NCI-H2029 (cell line): ENCODE measurements around the gene PKLR.

Source experiments
- DNase-seq: peaks from one replicate; lab custom pipeline; 2025; lab: John Stamatoyannopoulos, UW

PKLR gene

DNA sequence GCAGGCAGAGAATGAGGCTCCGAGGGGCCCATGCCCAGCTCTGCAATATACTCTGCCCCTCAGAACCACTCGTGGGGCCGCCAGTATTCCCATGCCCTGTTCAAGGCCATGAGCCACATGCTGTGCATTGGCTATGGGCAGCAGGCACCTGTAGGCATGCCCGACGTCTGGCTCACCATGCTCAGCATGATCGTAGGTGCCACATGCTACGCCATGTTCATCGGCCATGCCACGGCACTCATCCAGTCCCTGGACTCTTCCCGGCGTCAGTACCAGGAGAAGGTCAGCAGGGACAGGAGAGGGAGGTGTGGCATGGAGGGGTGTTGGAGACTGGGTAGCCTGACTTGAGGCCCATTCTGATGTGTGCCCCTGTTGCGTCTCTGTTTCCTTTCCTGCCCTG, 16.8 kb downstream of the PKLR start:
- DNase-seq, result no peak

DNA sequence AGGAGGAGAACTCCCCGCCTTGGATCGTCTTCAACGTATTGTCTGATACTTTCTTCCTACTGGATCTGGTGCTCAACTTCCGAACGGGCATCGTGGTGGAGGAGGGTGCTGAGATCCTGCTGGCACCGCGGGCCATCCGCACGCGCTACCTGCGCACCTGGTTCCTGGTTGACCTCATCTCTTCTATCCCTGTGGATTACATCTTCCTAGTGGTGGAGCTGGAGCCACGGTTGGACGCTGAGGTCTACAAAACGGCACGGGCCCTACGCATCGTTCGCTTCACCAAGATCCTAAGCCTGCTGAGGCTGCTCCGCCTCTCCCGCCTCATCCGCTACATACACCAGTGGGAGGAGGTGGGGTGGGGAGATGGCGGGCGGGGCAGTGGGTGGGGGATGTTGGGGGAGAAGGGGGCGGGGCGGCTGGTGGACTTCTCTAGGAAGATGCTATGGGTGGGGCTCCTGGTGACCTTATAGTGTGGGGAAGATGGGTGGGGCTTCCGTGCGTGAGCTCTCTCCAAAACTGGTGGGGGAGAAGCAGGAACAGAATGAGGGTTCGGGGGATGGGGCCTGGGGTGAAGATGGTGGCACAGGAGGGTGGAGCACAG, 18.6 kb downstream of the PKLR start:
- DNase-seq, result no peak

DNA sequence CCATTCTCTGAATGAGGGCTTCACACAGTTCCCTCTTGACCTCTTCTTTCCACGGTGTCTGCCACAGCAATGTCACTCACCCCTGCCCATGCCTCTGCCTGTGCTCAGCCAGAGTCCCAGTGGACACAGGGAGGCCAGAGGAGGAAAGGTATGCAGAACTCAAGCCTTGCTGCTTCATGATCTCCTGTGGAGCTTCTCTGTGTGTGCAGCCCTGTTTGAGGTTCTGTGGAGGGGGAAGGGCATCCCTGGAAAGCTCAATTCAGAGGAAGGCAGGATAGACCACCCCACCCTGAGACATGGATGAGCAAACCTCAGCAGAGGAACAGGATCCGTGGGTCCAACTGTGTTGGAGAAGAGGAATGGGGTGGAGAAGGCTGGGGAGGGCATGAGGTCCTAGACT, 22.0 kb downstream of the PKLR start:
- DNase-seq, result no peak

DNA sequence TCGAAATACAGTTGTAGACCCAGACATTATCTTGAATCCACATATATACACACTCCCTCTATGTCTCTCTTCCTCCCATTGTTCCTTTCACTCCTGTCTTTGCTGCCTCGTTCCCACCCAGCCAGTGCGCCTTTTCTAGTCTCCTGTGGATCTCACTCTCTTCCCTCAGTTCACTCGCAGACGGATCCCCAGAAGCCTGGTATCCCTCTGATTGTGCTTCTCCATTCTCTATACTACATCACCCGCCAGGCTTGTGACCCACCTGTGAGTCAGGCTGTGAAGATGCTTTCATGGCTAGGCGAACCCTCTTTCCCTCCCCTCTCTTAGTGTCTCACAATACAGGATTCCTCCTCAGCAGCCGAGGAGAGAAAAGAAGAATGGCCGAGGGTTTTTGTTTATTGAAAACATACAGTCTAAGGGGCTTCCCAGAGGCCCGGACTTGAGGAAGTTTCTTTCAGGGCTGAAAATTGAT, 22.5 kb downstream of the PKLR start:
- DNase-seq, result no peak

DNA sequence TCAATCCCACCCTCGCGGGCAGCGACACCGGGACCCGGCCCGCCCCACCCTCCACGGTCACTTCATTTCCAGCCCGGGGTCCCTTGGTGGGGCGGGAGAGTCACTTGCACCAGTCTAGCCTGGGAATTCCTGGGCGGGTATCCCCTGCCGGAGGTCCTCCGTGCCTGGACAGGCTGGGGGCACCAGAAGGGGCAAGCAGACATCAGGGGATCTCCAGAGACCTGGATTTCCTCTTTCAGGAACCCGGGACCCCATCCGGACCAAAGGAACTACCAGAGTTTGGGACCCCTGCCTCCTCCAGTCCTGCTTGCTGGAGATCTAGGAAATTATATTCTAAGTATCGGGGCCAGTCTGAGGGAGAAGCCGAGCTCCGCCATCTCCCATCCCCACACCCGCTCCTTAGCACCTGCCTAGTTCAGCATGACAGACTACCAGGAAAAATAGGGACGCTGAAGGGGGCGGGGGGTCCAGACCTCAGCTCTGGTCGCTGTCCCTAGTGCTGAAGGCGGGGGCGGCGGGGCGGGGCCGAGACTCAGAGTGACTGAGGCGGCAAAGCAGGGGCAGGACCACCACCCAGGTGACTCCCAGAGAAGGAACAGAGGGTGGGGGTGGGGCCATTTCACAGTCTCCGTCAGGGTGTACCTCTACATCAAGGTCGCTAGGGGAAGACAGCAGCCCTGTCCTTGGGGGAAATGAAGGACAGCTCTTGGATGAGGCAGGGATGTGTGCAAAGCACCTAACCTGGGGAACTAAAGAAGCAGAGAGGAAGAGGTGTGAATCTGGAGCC, 23.1 kb downstream of the PKLR start:
- DNase-seq, result peak; percentile 59

DNA sequence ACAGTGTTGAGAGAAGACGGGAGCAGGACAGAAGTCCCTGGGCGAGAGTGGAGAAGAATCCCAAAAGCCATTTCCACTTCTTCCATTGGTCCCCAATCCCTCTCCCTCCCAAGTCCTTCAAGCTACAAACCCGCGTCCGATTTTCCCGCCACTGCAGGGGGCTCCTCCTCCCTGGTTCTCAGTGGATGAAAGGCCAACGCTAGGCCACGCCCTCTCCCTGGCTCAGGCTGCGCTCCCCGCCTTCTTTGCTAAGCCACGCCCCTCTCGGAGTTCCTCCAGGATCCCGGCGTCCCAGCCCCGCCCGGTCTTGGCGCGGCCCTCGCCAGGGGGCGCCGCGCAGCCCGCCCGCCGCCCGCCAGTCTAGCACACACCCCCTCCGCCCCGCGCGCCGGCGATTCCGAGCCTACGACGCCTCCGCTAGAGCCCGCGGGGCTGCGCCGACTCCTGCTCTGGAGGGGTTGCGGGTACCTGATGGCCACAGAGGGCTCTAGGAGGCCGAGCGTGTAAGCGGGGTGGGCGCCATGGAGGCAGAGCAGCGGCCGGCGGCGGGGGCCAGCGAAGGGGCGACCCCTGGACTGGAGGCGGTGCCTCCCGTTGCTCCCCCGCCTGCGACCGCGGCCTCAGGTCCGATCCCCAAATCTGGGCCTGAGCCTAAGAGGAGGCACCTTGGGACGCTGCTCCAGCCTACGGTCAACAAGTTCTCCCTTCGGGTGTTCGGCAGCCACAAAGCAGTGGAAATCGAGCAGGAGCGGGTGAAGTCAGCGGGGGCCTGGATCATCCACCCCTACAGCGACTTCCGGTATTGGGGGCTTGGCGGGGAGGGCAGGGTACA, 24.0 kb downstream of the PKLR start, which contains the start of gene HCN3:
Gene HCN3 (plus strand): TSS at position 394 of the 832 bp plus-strand sequence. CDS start 128 bp downstream, at position 522.
- peak; percentile 96 for DNase-seq

DNA sequence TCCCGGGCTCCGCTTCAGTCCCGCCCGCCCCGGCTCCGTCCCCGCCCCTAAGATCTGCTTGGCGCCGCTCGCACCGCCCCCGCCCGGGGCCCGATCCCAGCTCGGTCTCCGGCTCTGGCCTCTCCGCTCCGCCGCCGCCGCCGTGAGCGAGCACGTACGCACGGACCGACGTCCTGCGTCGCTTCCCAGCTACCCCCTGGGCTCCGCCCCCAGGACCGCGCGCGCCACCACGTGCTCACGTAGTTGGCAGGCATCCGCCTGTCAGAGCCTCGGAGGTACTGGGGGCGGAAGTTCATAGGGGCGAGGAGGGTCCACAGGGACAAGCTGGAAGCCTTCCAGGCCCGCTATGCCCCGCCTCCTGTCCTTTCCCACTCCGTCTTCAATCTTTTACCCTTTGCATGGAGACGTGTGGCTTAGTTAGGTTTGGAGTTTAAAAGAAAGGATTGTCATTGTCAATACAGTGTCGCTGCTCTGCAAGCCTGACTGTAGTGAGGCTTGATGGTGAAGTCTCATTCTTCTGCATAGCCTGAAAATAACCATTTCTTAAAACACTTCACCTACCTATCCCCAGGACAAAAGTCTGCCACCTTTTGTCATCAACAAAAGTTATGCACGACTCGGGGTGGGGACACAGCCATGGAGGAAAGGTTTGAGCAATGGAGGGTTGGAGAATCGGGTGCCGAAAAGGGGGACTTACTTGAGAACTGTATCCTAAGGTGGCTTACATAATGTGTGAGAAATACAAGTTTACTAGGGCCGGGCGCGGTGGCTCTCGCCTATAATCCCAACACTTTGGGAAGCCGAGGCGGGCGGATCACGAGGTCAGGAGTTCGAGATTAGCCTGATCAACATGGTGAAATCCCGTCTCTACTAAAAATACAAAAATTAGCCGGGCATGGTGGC, 27.6 kb downstream of the PKLR start, which contains the start of gene CLK2:
Gene CLK2 (minus strand): TSS at position 162 of the 903 bp plus-strand sequence. CDS start 2,527 bp downstream, outside the sequence.
- DNase-seq, result peak; percentile 95

DNA sequence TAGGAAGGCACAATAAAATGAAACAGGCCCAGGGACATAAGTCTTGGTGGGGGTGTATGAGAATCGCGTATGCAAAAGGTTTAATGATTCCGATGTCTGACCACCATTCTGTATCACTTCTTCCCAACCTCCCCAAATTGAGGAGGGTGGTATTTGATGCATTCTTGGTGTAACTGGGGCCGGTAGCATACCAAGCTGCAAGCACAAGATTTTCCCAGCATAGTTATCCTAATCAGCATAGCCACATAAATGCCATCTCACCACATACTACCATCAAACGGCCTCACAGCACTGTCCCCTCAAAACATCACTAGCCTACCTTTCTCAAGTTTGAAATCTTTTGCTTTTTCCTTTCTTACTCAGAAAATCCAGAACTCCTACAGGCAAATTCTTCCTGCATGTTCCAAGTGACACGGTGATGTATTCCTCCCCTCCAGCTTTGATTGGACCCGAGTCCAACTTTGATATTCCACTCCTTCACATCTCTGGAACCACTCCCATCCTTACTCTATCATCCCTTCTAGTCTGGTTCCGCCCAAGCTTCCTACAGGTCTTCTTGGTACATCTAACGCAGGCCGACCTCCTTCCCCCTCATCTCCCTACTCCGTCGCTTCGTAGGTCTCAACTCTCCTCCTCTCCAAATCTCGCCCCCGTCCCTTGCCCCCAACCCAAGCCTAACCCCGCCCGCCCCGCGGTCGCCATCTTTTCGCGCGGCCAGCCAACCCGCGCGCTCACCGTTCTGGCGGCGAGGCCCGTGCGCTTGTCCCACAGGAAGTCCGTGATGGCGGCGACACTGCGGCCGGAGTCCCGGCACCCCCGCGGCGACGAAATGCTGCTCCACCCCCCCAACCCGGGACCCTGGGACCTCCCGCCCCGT, 28.5 kb downstream of the PKLR start:
- DNase-seq, result peak; percentile 65

DNA sequence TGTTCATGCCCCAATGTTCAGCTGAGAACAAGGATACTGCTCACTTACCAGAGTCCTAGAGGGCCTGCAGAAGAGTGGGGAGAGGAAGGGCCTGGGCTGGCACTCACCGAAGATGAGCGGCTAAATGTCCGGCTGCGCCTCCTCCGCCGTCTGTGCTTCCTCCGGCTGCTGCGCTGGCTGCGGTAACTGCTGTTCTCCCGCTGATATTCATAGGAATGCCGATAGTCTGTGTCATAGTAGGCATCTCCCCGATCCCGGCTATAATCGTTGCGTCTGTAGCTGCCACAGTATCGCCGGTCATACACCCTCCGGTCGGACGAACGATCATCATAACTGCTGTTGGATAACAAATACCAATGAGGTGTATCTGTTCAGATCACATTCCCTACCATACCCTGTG, 31.9 kb downstream of the PKLR start:
- DNase-seq, result no peak

DNA sequence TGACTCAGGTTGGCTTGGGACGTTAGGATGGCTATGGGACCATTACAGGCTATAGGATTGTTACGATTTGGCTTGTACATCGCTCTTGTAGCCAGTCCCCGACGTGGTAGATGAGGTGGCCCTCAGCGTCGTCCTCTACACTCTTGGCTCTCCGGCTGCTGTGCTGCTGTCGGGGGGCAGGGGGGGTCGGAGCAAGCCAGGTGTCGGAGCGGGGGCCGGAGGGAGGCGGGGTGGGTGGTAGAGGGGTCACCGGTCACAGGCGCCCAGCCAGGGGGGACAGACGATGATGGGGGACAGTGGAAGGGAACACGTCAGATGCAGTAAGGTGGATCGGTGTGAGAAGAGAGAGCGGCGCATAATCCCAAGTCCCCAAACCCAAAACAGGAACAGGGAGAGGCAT, 32.6 kb downstream of the PKLR start:
- DNase-seq, result no peak

DNA sequence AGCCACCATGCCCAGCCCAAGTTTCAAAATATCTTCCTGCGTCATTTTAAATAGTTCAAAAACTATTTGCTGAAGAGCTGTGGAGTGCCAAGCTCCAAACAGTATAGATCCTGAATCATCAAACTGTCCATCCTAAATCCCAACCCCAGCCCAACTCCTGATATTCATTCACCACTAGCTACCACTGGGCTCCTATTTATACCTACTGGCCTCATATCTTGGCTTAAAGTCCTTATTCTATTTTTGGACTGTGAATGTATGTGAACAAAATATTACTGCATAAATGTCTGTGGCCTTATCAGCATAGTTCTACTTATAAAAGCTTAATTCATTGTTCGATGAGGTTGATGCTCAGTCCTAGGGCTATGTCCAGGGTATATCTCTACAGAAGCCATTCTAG, 33.9 kb downstream of the PKLR start:
- no peak for DNase-seq

DNA sequence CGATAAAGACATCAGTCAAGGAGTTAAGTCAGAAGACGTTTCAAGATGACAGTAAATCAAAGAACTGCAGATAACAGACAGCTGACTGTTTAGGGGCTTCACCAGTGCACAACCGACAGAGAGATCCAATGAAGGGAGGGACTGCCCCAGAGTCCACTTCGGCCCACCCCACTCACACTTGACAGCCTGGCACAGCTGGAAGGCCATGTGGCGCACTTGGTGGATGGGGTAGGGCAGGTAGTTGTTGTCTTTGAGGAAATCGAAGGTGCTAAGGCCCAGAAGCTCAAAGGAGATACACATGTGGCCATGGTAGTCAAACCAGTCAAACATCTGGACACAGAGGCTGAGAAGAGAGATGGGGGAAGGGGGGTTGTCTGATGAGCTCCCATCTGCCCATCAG, 34.7 kb downstream of the PKLR start:
- no peak for DNase-seq

DNA sequence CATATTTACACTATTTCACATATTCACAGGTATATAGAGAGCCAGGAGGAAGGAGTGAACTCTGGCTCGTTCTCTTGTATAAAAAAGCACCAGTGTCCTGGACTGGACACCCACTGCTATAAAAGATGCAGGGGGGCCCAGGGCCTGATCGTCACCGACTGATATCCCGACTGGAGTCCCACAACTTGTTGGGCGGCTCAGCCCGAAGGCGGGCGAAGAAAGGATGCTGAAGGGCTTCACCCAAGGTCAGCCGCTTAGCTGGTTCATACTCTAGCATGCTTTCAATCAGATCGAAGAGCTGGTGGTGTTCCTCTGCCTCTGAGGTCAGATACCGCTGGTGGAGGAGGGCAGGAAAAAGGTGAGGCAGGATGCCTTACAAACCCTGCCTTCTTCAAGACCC, 38.2 kb downstream of the PKLR start:
- DNase-seq, result no peak

DNA sequence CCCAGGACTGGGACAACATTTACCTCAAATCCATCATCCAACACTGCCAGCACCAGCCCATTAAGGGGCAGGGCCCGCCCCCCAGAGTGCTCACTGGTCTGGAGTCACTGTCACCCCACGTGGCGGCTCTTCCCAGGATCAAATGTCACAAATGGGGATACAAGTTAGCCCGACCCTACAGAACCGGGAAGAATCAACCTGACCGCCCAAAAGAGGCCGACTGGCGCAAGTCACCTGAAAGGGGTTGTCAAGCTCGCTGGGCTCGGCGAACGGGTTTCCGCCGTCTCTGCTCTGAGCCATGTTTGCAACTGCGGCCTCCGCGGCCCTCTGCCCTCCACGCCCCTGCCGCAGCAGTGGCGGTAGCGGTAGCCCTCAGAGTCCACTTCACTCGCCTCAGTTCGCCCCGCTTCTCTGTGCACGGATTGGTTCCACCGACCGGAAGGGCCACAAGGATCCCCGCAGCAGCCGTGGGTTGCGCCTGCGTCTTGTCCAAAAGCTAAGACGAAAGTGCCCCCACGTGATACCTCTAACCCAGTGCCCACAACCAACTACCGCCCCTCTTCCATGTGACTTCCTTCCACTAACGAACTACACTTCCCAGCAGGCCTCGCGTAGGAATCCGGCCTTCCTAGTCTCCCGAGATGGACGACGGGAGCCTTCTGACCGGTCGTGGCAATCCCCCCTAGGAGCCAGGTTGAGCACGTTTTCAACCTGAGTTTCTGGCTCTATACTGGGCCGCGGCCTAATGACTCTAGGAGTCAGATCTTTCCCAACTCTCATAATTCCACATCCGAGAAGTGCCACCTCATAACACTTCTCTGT, 39.2 kb downstream of the PKLR start, which contains the start of gene SCAMP3:
Gene SCAMP3 (minus strand): TSS at position 509 of the 822 bp plus-strand sequence. CDS start 209 bp downstream, at position 300.
- DNase-seq, result peak; percentile 97

DNA sequence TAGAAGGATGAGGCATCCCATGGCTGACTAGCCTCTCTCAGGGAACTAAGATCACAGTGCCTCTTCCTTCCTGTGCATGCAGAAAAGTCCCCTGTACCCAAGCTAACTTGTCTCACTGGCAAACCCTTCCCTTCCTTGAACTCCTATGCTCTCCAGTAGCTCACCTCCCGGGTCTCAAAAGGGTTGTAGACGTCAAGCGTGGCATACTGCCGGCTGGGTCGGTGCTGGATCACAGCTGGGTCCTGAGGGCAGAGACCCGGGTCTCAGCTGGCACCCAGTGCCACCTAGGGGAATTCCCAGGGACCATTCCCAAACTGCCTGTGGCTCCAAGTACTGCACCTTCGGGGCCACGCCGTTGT, 39.8 kb downstream of the PKLR start:
- DNase-seq, result no peak

DNA sequence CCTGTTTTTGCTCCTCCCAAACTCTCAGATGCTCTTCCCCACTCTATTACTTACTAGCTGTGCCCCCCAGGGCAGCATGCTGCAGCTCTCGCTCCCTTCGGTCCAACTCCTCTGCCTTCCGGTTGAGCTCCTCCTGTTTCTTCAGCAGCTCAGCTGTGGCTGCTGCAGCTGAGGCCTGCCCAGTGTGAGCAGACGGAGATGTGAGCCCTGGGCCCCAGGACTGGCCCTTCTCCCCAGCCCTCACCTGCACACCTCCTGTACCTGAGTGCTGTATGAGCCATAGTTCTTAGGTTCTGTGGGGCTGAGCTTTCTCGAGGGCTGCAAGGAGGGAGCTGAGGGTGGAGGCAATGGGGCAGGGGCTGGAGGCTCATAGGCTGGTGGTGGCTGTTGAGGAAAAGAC, 41.0 kb downstream of the PKLR start:
- DNase-seq, result no peak

DNA sequence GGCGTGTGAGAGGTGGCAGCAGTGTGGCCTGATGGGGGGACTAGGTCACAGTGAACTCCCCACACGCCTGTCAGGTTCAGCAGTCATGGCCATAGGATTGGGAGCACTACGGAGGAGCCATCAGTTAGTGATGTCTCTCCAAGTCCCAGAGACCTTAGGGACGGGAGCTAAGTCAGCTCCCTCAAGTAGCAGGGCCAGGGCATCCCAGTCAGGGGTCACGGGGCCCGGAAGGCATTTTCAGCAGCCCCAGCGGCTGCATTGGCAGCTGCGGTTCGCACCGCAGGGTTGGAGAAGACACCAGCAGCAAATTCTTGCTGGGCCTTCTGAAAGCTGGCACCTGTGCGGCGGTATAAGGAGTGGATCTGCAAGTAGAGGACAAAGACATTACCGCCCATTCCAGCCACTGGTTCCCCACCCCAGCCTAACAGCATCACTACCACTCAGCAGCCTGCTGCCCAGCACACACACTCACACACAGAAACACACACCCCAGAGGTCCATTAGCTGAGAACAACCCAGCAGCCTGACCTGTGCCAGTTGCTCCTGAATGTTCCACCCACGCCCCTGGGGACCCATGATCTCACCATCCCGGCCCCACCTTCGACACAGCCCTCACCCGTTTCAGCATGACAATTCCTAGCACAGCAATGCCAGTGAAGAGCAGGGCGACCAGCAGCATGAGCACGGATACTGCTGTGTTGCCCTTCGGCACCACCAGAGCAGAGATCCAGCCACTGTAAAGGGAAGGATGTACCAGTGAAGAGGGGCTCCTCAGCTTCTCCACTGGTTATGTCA, 45.0 kb downstream of the PKLR start:
- no peak for DNase-seq

DNA sequence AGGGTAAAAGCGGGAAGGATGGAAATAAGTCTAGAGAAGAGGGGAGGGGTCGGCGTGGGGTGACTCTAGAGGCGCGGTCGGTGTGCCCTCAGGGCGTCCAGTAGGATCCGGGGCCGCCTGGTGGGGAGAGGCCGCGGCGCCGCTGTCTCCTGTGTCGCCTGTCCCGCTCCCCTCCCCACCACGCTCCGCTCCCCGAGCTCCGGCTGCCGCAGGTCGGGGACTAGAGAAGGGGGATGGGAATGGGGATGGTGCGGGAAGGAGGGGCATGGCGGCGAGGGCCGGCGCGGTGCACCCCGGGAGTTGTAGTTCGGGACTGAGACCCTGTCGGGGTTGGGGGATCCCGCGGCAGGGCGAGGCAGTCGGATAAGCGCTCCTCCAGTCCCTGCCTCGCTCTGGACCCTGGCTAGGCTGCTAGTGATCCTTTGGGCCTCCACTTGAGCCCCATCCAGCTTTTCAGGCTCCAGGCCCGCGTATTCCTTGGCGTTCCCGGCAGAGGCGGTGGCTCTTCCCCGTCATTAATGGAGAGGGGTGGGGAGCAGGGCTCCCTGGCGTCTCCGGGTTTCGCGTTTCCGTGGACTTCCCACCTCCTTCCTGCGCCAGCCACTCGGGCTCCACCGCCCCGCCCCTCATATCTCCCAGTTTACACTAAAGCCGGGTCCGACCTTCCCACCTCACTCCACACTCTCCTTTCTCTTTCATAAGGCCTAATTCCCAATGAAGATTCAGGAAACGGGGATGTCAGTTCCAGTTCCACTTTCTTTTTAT, 45.8 kb downstream of the PKLR start, which contains the start of gene ENTREP3:
Gene ENTREP3 (minus strand): TSS at position 241 of the 765 bp plus-strand sequence. CDS start 606 bp downstream, outside the sequence.
- DNase-seq, result peak; percentile 72
